GM19455 (cell line): ENCODE data around the gene ORC5.
"Not testable (repeated sequence)": the region's sequence is repeated elsewhere in the genome, so short reads cannot be mapped to it uniquely, and the experiment has no call there.

Experiments
- ATAC-seq: cut with Tn5 transposase; IDR thresholded peaks from one replicate; pipeline ENCODE4 v1.9.1; 2021; ENCODE audit not compliant: unreplicated experiment

The ORC5 gene

GRCh38 chr7:104207731-104208420 is at the start of gene ORC5:
Gene ORC5, minus strand, starts transcription at chr7:104208013. Its CDS starts 109 bp downstream, at chr7:104207904.
- peak; percentile 100 for ATAC-seq

DNA sequence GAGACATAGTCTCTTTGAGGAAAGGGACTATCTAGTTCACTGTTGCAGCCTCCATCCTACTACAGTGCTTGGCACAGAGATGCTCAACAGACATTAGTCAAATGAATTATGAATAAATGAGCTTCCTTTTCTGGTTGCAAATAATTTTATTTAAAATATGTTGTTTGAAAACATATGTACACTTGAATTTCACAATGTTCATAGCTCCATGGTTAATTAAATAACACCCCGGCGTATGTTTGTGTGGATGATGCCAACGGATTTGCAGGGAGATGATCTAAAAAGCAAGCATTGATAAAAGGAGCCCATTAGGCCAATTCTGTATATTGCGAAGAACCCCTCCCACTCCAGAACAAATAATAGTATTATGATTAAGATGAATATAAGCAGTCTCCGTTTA is 47.8 kb upstream of the ORC5 start:
- ATAC-seq = no peak

- no peak for ATAC-seq
Measured at GRCh38 chr7:104255194-104255593, 47.4 kb upstream of the ORC5 start.

DNA sequence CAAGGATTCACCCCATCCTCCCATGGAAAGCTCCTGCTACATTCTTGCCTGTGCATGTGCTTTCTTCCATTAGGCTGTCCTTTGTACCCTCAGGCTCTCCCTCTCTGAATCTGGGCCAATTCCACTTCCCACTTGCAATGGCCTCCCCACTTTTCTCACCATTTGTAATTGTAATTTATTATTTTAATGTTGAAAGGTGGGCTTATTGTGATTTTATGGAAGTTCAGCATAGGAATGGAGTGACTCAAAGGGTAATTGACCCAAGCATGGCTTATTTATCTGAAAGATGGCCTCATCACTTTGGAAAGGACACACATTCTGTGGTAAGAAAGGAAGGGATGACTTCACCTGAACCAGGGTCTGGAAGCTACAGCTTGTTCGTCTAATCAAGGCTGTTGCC is 46.9 kb upstream of the ORC5 start:
- no peak for ATAC-seq

- no peak for ATAC-seq
Measured at GRCh38 chr7:104252409-104253134, 44.8 kb upstream of the ORC5 start.

GRCh38 chr7:104242638-104243037 is 34.8 kb upstream of the ORC5 start:
- no peak for ATAC-seq

- no peak for ATAC-seq
Measured at GRCh38 chr7:104241538-104242209, 33.9 kb upstream of the ORC5 start.

GRCh38 chr7:104241135-104241534 is 33.3 kb upstream of the ORC5 start:
- no peak for ATAC-seq

- ATAC-seq = no peak
Measured at GRCh38 chr7:104240401-104240800, 32.6 kb upstream of the ORC5 start.

DNA sequence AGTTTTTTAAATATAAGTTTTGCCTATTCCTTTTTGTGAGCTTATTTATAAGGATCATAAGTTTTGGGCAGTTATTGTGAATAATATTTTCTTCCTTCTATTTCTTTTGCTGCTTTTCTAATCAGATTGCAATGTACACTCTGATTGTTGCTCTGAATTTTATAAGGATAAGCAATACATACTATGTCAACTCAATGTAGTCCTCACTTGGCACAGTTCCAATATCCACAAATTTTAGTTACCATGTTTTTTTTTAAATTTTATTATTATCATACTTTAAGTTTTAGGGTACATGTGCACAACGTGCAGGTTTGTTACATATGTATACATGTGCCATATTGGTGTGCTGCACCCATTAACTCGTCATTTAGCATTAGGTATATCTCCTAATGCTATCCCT is 27.2 kb upstream of the ORC5 start:
- ATAC-seq = not testable (repeated sequence)

- ATAC-seq = peak; percentile 91
Measured at GRCh38 chr7:104231054-104232046, 23.5 kb upstream of the ORC5 start.

DNA sequence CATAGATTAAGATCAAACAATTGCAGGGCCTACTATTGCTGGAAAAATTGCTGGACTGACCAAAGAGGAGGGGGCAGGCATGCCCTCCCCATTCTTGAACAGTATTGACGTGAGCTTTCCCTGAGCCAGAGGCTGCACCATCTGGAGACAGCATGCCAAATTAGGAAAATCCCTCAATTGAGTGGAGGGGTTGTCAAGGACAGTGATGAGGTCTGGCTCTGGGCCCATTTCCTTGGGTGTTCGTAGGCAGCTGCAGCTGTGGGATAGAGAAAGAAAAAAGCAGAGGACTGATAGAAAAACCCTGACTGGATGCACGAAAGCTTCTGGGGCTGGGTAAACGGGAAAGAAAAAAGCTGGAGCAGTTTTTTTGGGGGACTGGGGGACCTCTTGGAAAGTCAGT is 22.8 kb upstream of the ORC5 start:
- ATAC-seq = no peak

- no peak for ATAC-seq
Measured at GRCh38 chr7:104228442-104228841, 20.6 kb upstream of the ORC5 start.

DNA sequence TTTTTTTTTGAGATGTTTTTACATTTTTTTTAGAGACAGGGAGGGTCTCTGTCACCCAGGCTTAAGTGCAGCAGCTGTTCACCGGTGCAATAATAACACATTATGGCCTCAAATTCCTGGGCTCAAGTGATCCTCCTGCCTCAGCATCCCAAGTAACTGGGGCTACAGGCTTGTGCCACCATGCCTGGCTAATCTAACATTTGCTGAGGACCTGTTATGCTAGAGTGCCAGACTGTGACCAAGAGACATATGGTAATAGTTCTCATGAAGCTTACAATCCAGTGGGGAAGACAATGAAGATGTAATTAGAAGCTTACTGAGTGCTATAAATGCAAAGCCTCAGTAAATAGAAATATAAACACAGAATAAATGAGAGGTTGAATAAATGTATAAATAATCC is 17.6 kb upstream of the ORC5 start:
- ATAC-seq = no peak

GRCh38 chr7:104217620-104218019 is 9.8 kb upstream of the ORC5 start:
- ATAC-seq = no peak

- ATAC-seq = no peak
Measured at GRCh38 chr7:104209063-104209462, 1.2 kb upstream of the ORC5 start.

GRCh38 chr7:104208421-104208780 is 588 bp upstream of the ORC5 start:
- ATAC-seq = peak; percentile 8

DNA sequence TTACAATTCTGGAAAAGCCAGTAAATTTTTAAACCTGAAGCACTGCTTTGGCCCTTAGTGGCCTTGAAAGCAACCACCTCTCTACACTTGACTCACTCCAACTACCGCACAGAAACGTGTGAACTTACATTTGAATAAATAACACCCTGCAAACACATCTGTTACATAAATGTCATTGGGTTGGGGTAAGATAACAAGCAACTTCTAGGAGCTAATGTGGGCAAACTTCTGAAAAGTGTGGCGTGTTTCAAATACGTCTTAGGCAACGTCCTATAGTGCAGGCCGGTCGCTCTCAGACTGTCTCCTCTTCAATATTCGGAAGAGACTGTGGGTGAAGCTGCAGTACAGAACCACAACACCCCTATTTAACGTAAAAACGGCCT is 474 bp downstream of the ORC5 start:
- ATAC-seq = peak; percentile 37

GRCh38 chr7:104206841-104207240 is 972 bp downstream of the ORC5 start:
- no peak for ATAC-seq

DNA sequence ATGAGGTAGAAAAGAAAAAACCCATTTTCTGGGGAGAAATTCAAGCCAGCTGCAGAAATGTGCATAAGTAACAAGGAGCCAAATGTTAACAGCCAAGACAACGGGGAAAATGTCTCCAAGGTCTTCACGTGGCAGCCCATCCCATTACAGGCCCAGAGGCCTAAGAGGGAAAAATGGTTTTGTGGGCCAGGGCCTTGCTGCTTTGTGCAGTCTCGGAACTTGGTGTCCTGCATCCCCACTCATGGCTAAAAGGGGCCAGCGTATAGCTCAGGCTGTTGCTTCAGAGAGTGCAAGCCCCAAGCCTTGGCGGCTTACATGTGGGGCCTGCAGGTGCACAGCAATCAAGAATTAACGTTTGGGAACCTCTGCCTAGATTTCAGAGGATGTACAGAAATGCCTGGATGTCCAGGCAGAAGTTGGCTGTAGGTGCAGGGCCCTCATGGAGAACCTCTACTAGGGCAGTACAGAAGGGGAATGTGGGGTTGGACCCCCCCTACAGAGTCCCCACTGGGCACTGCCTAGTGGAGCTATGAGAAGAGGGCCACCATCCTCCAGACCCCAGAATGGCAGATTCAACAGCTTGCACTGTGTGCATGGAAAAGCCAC is 9.0 kb downstream of the ORC5 start:
- ATAC-seq = no peak

GRCh38 chr7:104196161-104196560 is 11.7 kb downstream of the ORC5 start:
- no peak for ATAC-seq
